Measurements from ENCODE around the gene ZNF700.
"Not testable (repeated sequence)": the region's sequence is repeated elsewhere in the genome, so short reads cannot be mapped to it uniquely, and the experiment has no call there.

DNA sequence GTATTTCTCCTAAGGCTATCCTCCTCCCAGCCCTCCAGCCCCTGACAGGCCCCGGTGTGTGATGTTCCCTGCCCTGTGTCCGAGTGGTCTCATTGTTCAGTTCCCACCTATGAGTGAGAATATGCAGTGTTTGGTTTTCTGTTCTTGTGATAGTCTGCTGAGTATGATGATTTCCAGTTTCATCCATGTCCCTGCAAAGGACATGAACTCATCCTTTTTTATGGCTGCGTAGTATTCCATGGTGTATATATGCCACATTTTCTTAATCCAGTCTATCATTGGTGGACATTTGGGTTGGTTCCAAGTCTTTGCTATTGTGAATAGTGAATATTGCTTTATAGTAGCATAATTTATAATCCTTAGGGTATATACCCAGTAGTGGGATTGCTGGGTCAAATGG lies 10.9 kb downstream of the ZNF700 start:
- not testable (repeated sequence) for TF ChIP-seq CTCF (optimal IDR thresholded peaks at IDR 0.05 in 1 of 3, IDR thresholded peaks at IDR 0.05 in 1 of 3, conservative IDR thresholded peaks at IDR 0.05 in 1 of 3; ENCODE audit: extremely low read depth in 1 of 3, insufficient read depth in 2 of 3, low read length in 3 of 3); EZH2 (IDR thresholded peaks at IDR 0.05; ENCODE audit: low read length)
